Keratinocyte (primary cell): ENCODE measurements around the gene KCNC3. TPM values are rescaled to one million over a fixed set of nuclear protein-coding genes. Genes with fewer than 3 reads are reported as not detected.

ENCODE experiments used
- DNase-seq: peaks from one replicate; pipeline ENCODE4 v3.0.0-alpha.2; 2011; ENCODE audit warnings: low read depth, missing footprints, low spot score
- FAIRE-seq: peaks from 2 replicates; lab custom pipeline; 2011; peaks lifted over from hg19 to GRCh38; lab: Jason Lieb, UNC
- H2AFZ ChIP-seq: 2 replicates; pipeline ENCODE4 v1.6.0; 2012; ENCODE audit warnings: low read length, control low read depth, inconsistent platforms; ENCODE audit not compliant: control insufficient read depth
- H3K27ac ChIP-seq: 2 replicates; pipeline ENCODE4 v1.5.1; 2011; ENCODE audit warnings: low read length; ENCODE audit not compliant: control insufficient read depth, insufficient read depth
- H3K27me3 ChIP-seq: 3 replicates; pipeline ENCODE4 v1.6.0; 2011; ENCODE audit warnings: low read length; ENCODE audit not compliant: control insufficient read depth, insufficient read depth; ENCODE audit errors: extremely low read depth
- H3K36me3 ChIP-seq, 2 experiments: 2 replicates in 1 of 2; 3 replicates in 1 of 2; pipeline ENCODE4 v1.5.1; 2011; ENCODE audit warnings: low read length in 2 of 2, mild to moderate bottlenecking in 1 of 2; ENCODE audit not compliant: control insufficient read depth in 2 of 2, insufficient read depth in 2 of 2; ENCODE audit errors: extremely low read depth in 1 of 2
- H3K4me1 ChIP-seq: 3 replicates; pipeline ENCODE4 v1.5.1; 2011; ENCODE audit warnings: low read length; ENCODE audit not compliant: control insufficient read depth, insufficient read depth; ENCODE audit errors: extremely low read depth
- H3K4me2 ChIP-seq: 3 replicates; pipeline ENCODE4 v1.6.0; 2011; ENCODE audit warnings: low read depth, low read length; ENCODE audit not compliant: control insufficient read depth, insufficient read depth; ENCODE audit errors: extremely low read depth
- H3K4me3 ChIP-seq, 3 experiments: fragments of 200-600 bp in 1 of 3; sonication (generic) in 1 of 3; 2 replicates in 2 of 3; 3 replicates in 1 of 3; pipeline ENCODE4 v1.5.1; 2011 to 2016; ENCODE audit warnings: low read length in 3 of 3, mild to moderate bottlenecking in 3 of 3, control low read depth in 2 of 3, inconsistent platforms in 1 of 3, low read depth in 1 of 3, mixed read lengths in 1 of 3, mixed run types in 1 of 3, moderate library complexity in 1 of 3; ENCODE audit not compliant: control insufficient read depth in 2 of 3, insufficient read depth in 2 of 3; ENCODE audit errors: extremely low read depth in 1 of 3
- H3K79me2 ChIP-seq: 2 replicates; pipeline ENCODE4 v1.6.0; 2012; ENCODE audit warnings: low read length; ENCODE audit not compliant: control insufficient read depth, insufficient read depth
- H3K9ac ChIP-seq: 3 replicates; pipeline ENCODE4 v1.6.0; 2011; ENCODE audit warnings: low read length; ENCODE audit not compliant: control insufficient read depth, insufficient read depth; ENCODE audit errors: extremely low read depth
- H3K9me1 ChIP-seq: 3 replicates; pipeline ENCODE4 v1.6.0; 2011; ENCODE audit warnings: low read length; ENCODE audit not compliant: control insufficient read depth, insufficient read depth; ENCODE audit errors: extremely low read depth
- H3K9me3 ChIP-seq: 2 replicates; pipeline ENCODE4 v1.5.1; 2012; ENCODE audit warnings: low read depth, low read length; ENCODE audit not compliant: control insufficient read depth
- H4K20me1 ChIP-seq: 3 replicates; pipeline ENCODE4 v1.6.0; 2011; ENCODE audit warnings: low read length; ENCODE audit not compliant: control insufficient read depth, insufficient read depth; ENCODE audit errors: extremely low read depth
- CTCF ChIP-seq, 3 experiments: IDR thresholded peaks in 1 of 3; conservative IDR thresholded peaks in 1 of 3; optimal IDR thresholded peaks in 1 of 3; 2 replicates in 2 of 3; 3 replicates in 1 of 3; pipeline versions ENCODE3 to v1.5.1; 2011; ENCODE audit warnings: low read length in 3 of 3, mild to moderate bottlenecking in 3 of 3, moderate library complexity in 2 of 3, control low read depth in 1 of 3, inconsistent platforms in 1 of 3; ENCODE audit not compliant: insufficient read depth in 2 of 3; ENCODE audit errors: extremely low read depth in 1 of 3
- EZH2 ChIP-seq: IDR thresholded peaks from one replicate; pipeline ENCODE4 v1.6.1; 2012; ENCODE audit warnings: inconsistent platforms, mild to moderate bottlenecking, low read length, moderate library complexity
- dilution Hi-C: fragments of 300-500 bp; cut with MboI; formaldehyde crosslinking; loops from one replicate; pipeline ENCODE4 v1.7.0; 2020; ENCODE audit warnings: low sequenced_read_pairs; ENCODE audit not compliant: extremely low pct_ligation_motif_present
- polyA plus RNA-seq, 5 experiments: library from polyadenylated mRNA; depleted of rRNA in 3 of 5; stranded (reverse) in 3 of 5; stranded (forward) in 1 of 5; unstranded in 1 of 5; fragments of >200 nt; gene quantifications; 1 replicate in 1 of 5; 2 replicates in 3 of 5; 3 replicates in 1 of 5; pipeline versions ENCODE4 v1.2.1 to v1.2.3, GENCODE V29; 2011 to 2012; ENCODE audit warnings: missing spikeins in 2 of 5, low read depth in 1 of 5, low replicate concordance in 1 of 5

KCNC3 gene
- polyA plus RNA-seq, 1 donor (not counting 4 experiments of a cell fraction or from before 2014, with no cell fraction given) = 0.01 TPM

- Histone ChIP-seq H3K9me1 (no peaks in the 10 kb centered on the region), H3K79me2 (no peaks in the 10 kb centered on the region), H3K4me2 (no peak overlapping the region), H4K20me1 (no peaks in the 10 kb centered on the region), H3K9me3 (no peaks in the 10 kb centered on the region), H3K27me3 (peaks cover 40% of the 10 kb centered on the region), H3K4me3 (no peak overlapping the region), H3K36me3 (no peaks in the 10 kb centered on the region), H3K9ac (no peak overlapping the region), H3K4me1 (no peaks in the 10 kb centered on the region), H3K27ac (no peak overlapping the region), H2AFZ (no peak overlapping the region)
- no peak for FAIRE-seq
- dilution Hi-C loops = no loop called here
- no peak for TF ChIP-seq EZH2
- TF ChIP-seq CTCF (optimal IDR thresholded peaks at IDR 0.05 in 1 of 3, IDR thresholded peaks at IDR 0.05 in 1 of 3, conservative IDR thresholded peaks at IDR 0.05 in 1 of 3; ENCODE audit: extremely low read depth in 1 of 3, insufficient read depth in 2 of 3, low read length in 3 of 3) = no peak
- no peak for DNase-seq
Measured at GRCh38 chr19:50315773-50316448, 13.3 kb downstream of the KCNC3 start.

GRCh38 chr19:50314724-50315708, 14.2 kb downstream of the KCNC3 start:
- H4K20me1 ChIP-seq = no peaks in the 10 kb centered on the region
- no peak for DNase-seq
- no peaks in the 10 kb centered on the region for H3K9me1 ChIP-seq
- H3K79me2 ChIP-seq = no peaks in the 10 kb centered on the region
- no peak overlapping the region for H3K27ac ChIP-seq
- no peaks in the 10 kb centered on the region for H3K4me1 ChIP-seq
- dilution Hi-C loops = no loop called here
- TF ChIP-seq EZH2 = peak; percentile 40
- no peak for TF ChIP-seq CTCF (optimal IDR thresholded peaks at IDR 0.05 in 1 of 3, IDR thresholded peaks at IDR 0.05 in 1 of 3, conservative IDR thresholded peaks at IDR 0.05 in 1 of 3; ENCODE audit: extremely low read depth in 1 of 3, insufficient read depth in 2 of 3, low read length in 3 of 3)
- H3K9me3 ChIP-seq = no peaks in the 10 kb centered on the region
- H3K9ac ChIP-seq = no peak overlapping the region
- H3K4me2 ChIP-seq = no peak overlapping the region
- H2AFZ ChIP-seq = no peak overlapping the region
- no peak for FAIRE-seq
- H3K36me3 ChIP-seq = no peaks in the 10 kb centered on the region
- no peak overlapping the region for H3K4me3 ChIP-seq
- peaks cover 45% of the 10 kb centered on the region for H3K27me3 ChIP-seq
